NCI-H1092 (cell line): Measurements from ENCODE around the gene RPL28.

Experiments
- DNase-seq: peaks from one replicate; lab custom pipeline; 2025; lab: John Stamatoyannopoulos, UW

RPL28 gene

DNA sequence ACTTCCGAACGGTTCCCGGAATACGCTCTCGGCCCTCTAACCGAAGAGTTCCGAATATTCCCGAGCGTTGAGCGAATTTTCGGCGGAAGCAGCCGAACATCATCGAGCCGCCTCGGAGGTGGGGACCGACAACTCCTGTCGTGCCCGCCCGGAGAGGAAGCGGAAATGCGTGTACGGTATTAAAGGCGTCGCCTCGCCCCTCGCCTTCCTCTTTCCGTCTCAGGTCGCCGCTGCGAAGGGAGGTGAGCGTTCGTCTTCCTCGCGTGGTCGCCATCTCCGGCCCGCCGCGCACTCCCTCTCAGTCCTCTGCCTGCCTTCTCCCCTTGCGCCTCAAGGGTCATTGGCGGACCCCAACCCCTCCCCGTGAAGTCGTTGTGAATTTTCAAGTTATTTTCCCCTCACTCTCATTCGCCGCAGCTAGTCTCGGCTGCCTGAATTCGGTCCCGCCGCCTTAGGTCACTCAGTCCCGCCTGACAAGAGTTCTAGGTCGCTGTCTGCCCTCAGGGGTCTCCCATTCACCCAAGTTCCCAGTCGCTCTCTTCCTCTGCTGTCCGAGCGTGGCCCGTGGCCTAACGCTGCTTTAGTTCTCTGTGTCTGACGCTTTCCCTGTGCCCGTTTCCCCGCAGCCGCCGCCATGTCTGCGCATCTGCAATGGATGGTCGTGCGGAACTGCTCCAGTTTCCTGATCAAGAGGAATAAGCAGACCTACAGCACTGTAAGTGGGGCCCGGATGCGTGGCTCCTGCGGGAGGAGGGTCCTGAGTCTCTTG lies at the start of gene RPL28:
Gene RPL28 (plus strand): TSS at position 209 of the 769 bp plus-strand sequence. CDS start 426 bp downstream, at position 635.
- peak; percentile 96 for DNase-seq

DNA sequence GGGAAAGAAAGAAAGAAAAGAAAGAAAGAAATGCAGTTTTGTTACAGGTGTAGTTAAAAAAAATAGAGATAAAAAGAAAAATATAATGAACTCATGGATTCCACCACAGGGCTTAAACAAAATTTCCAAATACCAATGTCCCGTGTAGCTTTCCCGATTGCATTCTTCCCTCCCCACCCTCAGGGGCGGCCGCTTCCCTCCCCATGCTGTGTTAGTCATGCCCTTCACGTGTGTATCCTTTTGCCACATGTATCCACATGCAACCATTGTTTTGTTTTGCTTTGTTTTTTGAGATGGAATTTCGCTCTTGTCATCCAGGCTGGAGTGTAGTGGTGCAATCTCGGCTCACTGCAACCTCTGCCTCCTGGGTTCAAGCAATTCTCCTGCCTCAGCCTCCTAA lies 49.6 kb upstream of the RPL28 start:
- no peak for DNase-seq

DNA sequence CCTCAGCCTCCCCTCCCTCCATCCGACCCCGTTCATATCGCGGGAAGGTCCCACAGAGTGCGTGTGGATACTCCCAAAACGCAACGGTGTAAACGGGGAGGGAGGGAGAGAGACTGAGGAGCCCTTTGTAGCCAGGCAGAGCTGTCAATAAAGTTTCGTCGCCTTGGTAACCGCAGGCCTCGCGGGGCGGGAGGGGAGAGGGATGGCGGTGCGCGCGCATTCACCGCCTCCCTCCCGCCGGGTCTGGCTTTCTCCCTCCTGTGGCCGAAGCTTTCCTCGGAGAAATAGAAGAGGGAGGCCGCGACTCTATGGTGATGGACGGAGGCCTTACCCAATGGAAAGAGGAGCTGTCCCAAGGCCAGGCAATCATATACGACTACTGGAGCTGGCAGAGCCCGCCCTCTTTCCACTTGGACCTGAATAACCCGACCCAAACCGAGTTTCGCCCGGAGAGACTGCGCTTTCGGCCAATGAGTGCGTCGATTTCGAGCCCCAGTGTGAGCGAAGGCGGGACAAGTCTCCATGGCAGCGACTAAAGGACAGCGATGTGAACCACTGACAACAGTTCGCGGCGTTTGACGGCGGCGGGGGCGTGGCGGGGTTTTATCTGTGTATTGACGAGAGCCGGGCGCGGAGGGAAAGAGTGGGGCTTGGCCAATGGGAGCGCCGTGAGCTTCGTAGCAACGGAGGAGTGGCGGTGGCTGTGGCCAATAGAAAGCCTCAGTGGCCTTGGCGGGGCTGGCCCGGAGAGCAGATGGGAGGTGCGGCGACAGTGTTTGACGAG lies 46.4 kb upstream of the RPL28 start, which contains the start of gene KMT5C:
Gene KMT5C (plus strand): TSS at position 772 of the 784 bp plus-strand sequence. CDS start 2,061 bp downstream, outside the sequence.
- peak; percentile 99 for DNase-seq

DNA sequence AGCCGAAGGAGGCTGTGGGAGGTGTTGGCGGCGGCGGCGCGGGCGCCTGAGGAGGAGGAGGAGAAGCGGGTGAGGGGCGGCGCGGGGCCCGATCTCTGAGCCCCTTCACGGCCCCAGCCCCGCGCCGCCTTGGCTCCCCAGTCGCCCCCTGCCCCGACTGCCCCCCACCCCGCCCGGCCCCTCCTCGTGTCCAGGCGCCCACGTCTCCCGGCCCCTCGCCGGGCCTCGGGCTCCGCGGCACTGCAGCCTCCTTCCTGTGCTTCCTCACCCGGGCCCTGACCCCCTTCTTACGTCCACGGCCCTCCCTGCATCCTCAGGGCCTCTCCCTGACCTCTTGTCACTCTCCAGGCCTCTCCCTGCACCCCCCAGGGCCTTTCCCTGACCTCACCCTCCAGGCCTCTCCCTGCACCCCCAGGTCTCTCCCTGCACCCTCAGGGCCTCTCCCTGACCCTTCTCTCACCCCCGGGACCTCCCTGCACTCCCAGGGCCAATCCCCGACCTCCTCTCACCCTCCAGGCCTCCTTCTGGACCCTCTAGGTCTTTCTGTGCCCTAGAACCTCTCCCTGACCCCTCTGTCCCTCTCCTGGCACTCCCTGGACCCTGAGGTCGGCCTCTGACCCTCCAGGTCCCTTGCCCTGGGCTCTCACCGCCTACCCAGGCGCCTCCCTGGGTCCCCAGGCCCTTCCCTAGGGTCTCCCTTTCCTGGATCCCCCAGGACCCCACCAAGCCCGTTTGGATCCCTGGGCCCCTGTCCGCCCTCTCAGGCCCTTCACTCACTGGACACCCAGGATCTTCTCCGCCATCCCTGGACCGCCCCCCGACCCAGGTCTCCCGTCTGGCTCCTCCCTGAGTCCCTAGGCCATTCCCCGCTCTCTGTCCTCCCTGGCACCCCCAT lies 45.6 kb upstream of the RPL28 start:
- no peak for DNase-seq

DNA sequence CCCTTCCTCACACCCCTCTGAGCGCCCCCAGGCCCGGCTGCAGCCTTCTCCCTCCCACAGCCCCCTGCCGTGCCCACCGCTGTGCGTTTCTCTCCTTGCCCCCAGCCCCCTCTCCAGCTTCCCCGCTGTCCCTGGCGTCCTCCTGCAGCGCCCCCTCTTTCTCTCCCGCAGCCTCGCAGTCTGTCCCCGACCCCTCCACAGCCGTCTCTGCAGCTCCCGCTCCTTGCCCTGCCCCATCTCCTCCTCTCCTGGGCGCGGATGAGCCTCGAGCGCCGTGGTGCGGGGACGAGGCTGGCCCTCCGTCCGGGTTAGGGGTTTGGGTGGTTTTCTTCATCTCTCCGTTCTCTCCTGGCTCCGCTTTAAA lies 45.0 kb upstream of the RPL28 start:
- DNase-seq, result no peak

DNA sequence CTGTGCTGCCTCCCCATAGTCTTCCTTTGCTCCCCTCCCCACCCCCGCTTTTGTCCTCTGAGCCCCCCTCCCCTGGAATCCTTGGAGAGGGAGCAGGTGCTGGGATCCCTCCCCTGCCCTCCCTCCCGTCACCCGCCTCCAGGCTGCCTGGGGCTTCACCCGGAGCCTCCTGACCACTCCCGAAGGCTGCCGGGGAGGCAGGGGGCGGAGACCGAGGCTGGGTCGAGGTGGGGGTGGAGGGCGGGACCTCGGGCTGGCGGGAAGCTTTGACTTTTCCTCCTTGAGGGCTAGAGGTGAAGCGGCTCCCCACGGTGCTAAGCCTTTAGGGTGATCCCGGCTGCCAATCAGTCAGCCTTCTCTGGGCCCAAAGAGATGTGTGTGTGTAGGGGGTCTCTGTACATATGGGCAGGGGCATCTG lies 44.6 kb upstream of the RPL28 start:
- DNase-seq, result peak; percentile 63

DNA sequence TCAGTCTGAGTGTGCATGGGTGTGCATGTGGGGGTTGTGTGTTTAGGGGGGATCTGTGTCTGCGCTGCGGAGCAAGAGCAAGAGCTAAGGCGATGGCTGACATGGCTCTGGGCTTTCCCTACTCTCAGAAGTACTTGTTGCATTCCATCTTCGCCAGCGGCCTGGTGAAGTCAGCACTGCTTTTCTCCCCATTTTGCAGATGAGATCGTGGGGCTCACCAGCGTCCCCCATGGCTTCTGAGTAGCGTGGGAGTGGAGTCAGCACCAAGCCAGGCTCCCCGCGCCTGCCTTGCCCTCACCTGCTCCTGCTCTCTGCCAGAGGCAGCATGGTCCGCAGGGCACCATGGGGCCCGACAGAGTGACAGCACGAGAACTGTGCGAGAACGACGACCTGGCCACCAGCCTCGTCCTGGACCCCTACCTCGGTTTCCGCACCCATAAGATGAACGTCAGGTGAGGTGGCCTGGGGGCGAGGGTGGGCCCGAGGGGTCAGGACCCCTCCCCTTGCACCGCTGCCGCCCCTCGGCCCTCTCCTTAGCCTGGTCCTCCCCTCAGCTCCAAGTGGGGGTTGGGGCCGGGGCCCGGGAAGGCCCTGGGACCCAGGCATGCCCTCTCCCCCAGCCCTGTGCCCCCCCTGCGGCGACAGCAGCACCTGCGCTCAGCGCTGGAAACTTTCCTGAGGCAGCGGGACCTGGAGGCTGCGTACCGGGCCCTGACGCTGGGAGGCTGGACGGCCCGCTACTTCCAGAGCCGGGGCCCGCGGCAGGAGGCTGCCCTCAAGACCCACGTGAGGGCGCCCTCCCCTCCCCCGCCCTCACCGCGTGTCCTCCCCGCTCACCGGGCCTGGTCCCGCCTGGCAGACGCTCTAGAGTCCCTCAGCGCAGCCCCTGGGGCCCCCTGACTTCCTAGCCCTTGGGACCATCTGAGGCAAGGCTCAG lies 43.9 kb upstream of the RPL28 start:
- DNase-seq, result no peak

DNA sequence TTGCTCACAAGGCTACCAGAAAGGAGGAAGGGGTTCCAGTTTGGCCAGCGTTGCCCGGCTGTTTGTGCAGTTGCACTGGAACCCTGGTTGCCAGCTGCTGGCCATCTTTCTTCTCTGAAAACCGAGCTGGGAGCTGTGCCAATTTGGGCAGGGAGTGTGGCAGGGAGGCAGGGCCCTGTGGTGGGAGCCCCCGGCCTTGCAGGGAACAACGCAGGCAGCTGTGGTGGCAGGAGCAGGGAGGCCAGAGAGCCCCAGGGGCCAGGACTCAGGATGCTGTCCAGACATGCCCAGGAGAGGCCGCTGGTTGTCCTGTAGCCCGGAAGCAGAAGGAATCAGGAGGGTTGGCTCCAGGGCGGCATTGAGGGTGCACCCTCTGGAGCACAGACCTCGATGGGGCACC lies 41.3 kb upstream of the RPL28 start:
- peak; percentile 41 for DNase-seq

DNA sequence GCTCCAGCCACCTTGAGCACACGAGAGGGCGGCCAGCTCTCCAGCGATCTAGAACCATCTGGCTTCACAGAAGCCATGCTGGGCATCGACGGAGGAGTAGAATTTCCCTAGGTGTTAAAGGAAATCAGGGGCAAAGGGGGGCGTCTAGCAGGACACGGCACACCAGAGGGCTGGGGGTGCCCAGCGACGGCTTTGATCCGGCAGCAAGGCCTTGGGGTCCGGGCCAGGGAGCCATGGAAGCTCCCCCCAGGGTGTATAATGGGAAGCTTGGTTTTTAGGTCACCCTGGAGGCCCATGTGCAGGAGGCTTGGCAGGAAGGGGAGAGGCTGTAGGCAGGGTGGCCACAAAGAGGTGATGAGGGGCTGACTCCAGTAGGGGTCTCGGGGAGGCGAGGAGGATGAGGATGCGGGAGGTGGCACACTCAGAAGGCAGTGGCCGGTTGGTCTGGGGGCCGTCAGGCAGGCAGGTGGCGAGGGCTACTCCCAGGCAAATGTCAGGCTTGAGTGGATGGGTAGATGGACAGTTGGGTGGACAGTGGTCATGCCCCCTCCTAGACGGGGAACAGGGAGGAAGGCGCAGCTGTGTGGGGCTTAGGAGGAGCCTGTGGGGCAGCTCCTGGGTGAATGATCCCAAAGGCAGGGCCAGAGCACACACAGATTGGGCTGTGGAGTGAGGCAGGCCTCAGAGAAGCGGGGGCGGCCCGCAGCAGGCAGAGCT lies 40.5 kb upstream of the RPL28 start:
- no peak for DNase-seq

DNA sequence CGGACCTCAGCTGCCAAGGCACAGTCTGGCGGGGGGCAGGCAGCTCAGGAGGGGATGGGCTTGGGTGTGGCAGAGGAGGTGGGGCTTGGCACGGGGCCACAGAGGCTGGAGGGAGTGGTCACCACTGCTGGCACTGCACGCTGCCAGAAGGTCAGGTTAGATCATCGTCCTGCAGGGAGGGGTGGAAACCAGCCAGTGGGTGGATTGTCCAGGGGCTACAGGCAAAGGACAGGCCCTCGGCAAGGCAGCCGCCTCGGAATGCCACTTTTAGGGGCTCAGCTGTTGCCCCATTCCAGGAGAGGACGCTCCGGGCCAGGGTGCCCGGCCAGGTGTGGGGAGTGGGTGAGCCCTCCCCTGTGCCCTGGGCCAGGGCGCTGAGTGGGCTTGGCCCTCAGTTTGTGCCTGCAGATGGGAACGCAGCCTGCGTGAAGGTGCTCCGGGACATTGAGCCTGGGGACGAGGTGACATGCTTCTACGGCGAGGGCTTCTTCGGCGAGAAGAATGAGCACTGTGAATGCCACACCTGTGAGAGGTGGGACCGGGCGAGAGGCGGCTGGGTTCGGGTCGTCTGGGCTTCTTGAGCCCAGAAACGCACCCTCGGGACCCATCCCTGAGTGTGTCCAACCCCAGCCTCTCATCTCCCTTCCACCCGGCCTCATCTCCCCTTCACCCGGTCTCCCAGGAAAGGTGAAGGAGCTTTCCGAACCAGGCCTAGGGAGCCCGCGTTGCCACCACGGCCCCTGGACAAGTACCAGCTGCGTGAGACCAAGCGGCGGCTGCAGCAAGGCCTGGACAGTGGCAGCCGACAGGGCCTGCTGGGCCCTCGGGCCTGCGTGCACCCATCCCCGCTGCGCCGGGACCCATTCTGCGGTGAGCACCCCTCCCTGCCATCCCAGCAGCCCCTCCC lies 39.7 kb upstream of the RPL28 start:
- no peak for DNase-seq

DNA sequence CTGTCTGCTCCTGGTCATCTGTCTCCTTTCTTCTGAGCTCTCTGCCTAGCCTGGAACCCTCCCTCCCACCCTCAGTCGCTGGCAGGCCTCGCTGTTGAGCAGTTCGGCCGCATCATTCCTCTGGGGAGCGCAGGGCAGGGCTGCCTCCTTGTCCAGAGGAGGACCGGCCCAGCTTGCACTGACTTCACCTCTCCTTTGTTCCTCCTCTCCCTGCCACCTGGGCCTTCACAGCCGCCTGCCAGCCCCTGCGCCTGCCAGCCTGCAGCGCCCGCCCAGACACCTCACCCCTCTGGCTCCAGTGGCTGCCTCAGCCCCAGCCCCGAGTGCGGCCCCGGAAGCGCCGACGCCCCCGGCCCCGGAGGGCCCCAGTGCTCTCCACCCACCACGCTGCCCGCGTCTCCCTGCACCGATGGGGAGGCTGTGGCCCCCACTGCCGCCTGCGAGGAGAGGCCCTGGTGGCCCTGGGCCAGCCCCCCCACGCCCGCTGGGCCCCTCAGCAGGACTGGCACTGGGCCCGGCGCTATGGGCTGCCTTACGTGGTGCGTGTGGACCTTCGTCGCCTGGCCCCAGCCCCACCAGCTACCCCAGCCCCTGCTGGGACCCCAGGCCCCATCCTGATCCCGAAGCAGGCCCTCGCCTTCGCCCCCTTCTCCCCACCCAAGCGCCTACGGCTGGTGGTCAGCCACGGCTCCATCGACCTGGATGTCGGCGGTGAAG lies 38.8 kb upstream of the RPL28 start:
- DNase-seq, result no peak

DNA sequence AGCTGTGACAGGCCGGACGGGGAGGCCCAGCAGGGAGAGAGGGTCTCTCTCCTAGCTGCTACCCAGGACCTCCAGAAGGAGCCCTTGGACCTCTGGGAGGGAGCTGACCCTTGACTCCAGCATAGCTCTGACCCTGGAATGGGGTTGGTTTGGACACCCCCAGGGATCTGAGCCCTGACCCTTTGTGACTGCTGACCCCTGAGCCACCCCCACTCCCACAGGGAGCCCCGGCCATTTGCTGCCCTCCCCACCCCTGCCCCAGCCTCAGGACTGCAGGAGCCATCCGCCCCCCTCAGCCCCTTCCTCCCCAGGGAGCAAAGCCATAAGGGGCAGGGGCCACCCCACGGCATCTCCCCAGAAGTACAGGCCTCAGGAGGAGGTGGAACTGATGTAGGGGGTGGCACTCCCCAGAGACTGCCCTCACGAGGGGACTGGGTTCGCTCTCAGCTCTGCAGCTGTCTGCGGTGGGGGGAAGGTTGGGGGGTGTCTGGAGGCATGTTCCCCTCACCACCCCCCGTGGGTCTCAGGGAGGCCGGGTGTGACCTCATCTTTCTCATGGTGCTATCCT lies 38.2 kb upstream of the RPL28 start:
- DNase-seq, result no peak

DNA sequence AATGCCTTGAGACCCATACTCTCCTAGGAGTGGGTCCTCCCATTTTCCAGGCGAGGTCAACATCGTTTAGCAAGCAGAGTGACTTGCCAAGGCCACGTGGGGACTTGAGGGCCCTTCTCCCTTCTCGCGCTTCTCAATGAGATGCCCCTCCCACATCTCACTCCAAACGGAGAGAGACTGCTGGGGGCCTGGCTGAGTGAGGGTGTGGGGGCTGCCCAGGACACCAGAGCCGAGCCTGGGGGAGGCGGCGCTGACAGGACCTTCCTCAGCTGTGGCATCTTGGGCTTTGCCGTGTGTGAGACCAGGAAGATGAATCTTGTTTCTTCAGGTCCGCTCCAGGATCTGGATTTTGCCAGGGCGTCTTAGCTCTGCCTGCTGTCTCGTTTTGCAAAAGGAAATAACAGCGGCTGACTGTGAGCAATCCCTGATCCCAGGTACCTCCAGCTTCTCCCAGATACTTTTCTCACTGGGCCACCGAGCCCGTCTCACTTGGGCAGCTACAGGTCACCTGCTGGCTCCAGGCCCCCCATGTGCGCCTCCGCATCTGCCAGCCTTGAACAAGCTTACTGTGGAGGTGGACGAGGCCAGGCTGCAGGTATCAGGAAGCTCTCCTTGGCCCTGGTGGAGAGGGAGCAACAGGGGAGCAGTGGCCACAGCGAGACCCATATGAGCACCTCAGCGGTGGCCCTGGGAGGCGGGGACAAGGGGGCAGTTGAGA lies 37.3 kb upstream of the RPL28 start:
- no peak for DNase-seq

DNA sequence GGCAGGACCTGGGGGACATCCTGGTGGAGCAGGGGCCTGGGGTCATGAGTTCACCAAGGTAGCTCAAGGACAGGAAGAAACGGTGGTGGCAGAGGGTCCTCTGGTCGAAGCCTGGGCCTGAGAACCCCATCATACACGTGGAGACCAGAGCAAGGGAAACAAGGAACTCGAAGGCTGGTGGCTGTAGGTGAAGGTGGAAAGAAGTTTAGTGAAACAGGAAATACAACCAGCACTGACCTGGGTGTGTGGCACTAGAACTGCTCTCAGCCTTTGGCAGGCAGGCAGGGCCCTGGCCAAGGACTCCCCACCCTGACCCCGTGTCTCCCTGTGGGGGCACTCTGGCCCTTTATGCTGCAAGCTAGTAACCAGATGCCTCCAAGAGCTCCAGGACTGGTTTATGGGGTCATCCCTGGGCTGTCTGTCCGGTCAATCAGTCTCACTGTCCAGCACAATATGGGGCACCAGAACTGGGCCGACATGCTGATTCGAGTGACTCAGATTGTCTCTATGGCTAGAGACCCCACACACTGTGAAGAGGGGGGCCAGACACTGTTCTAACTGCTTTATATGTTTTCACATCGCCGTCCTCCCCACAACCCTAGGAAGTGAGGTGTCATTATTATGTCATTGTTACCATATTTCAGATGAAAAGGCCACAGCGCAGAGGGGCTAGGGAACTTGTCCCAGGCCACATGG lies 35.0 kb upstream of the RPL28 start:
- no peak for DNase-seq

DNA sequence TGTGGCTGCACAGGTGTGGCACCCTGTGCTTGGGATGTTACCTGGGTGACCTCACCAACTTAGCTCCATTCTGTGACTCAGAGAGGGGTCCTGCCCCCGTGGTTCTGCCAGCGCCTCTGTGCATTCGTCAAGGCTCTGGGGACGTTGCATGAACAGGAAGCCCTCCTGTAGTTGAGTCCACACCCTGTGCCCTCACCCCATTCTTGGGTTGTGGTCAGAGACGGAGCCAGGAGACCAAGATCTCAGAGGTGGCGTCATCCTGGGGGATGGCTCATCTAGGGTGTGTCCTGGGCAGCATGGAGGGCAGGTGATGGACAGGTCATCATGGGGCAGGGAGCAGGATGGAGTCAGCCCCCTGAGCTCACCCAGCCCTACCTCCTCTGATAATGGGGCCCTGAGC lies 33.7 kb upstream of the RPL28 start:
- no peak for DNase-seq

DNA sequence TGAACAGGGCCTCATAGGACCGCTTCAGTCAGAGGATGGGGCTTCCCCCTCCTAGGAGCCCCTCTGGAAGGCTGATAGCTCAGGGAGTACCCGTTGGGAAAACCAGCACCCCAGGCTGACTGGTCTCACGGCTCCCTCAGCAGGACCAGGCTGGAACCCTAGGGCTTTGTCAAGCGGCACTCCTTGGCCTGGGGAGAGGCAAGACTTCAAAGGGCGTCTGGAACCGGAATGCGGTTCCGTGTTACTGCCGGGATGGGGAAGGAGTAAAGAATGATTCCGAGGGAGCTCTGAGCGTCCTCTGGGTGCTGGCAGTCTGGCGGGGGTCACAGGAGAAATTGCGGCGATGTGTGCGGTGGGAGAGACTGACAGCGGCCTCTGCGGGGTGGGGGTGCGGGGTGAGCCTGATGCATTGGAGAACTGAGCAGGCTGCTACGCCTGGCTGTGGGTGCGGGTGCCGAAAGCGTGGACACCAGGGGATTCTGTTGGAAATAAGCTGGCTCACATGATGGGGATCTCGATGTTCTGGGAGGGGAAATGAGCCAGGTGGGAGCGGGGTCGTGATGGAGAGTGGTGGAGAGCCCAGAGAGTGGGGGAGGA lies 33.1 kb upstream of the RPL28 start:
- no peak for DNase-seq

DNA sequence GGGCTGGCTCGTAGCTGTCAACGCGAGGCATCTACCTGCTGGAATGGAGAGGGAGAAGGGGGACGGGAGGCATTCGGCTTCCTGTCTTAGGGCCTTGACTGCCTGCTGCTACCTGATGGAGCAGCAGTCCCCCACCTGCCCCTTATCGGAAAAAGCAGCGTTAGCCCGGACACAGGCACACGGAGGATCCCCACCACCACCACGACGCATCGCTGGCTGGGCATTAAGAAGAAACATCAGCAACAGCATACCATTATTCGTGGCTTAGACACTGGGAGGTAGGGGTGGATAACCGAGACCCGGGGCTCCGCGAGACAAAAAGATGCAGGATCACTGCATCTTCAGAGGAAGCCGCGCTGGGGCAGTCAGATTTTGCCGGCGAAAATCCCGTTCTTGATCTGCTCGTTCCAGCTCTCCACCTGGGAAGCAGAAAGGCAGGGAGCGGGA lies 32.4 kb upstream of the RPL28 start:
- no peak for DNase-seq
